ENCODE measurements around the gene FAM227B. TPM values are rescaled to one million over a fixed set of nuclear protein-coding genes. Genes with fewer than 3 reads are reported as not detected.

Gene FAM227B
- polyA plus RNA-seq, 1 donor (not counting 4 experiments of a cell fraction or from before 2014, with no cell fraction given), result 7.2 TPM

DNA sequence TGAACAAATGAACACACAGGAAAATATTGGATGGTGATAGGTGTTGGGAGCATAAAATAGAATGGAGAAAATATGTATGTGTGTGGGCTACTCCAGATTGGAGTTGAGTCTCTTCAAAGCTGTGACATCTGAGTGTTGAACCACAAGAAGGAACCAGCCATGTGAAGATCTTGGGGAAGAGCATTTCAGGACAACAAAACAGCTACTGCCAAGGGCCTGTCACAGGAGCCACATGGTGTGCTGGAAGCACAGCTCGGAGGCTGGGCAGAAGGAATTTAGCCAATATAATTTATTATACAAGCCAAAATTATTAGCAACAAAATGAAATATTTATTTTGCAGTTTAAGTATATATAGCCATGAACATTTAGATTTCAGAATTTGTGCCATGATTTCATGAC, 305.9 kb downstream of the FAM227B start:
- FAIRE-seq, result no peak
- Histone ChIP-seq H3K9me3 (ENCODE audit: control insufficient read depth, low read depth, low read length) (no peaks in the 10 kb centered on the region), H3K4me1 (ENCODE audit: control insufficient read depth, extremely low read depth, insufficient read depth, low read length) (no peaks in the 10 kb centered on the region)

DNA sequence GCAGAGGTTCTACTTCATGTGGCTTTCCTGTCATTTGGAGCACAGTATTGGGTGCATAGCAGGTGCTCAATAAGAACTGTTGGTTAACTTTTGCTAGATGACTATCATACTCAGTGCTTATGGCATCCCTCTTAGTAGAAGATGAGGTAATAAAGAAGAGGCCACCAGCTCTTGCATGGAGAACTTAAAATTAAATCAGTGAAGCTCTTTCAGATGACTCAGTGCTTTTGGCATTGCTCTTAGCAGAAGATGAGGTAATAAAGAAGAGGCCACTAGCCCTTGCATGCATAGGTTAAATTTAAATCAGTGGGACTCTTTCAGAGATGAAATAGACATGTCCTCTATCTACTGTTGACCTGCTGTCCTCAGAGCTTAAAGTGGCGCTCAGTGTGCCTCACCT, 307.0 kb downstream of the FAM227B start:
- Histone ChIP-seq H3K27ac (ENCODE audit: control insufficient read depth, insufficient read depth, low read length) (no peak overlapping the region), H2AFZ (ENCODE audit: control insufficient read depth, low read length) (no peak overlapping the region), H3K79me2 (ENCODE audit: control insufficient read depth, insufficient read depth, low read length) (no peaks in the 10 kb centered on the region), H3K27me3 (ENCODE audit: control insufficient read depth, extremely low read depth, insufficient read depth, low read length) (no peaks in the 10 kb centered on the region), H3K4me1 (ENCODE audit: control insufficient read depth, extremely low read depth, insufficient read depth, low read length) (no peaks in the 10 kb centered on the region), H4K20me1 (ENCODE audit: control insufficient read depth, extremely low read depth, insufficient read depth, low read length) (no peaks in the 10 kb centered on the region), H3K9ac (ENCODE audit: control insufficient read depth, extremely low read depth, insufficient read depth, low read length) (no peak overlapping the region), H3K36me3 (ENCODE audit: control insufficient read depth in 2 of 2, extremely low read depth in 1 of 2, insufficient read depth in 2 of 2, low read length in 2 of 2) (no peaks in the 10 kb centered on the region), H3K4me2 (ENCODE audit: control insufficient read depth, extremely low read depth, insufficient read depth, low read depth, low read length) (no peak overlapping the region), H3K9me1 (ENCODE audit: control insufficient read depth, extremely low read depth, insufficient read depth, low read length) (no peaks in the 10 kb centered on the region), H3K4me3 (ENCODE audit: control insufficient read depth in 2 of 3, extremely low read depth in 1 of 3, insufficient read depth in 2 of 3, low read depth in 1 of 3, low read length in 3 of 3) (no peak overlapping the region), H3K9me3 (ENCODE audit: control insufficient read depth, low read depth, low read length) (no peaks in the 10 kb centered on the region)
- TF ChIP-seq, protein P1, sequence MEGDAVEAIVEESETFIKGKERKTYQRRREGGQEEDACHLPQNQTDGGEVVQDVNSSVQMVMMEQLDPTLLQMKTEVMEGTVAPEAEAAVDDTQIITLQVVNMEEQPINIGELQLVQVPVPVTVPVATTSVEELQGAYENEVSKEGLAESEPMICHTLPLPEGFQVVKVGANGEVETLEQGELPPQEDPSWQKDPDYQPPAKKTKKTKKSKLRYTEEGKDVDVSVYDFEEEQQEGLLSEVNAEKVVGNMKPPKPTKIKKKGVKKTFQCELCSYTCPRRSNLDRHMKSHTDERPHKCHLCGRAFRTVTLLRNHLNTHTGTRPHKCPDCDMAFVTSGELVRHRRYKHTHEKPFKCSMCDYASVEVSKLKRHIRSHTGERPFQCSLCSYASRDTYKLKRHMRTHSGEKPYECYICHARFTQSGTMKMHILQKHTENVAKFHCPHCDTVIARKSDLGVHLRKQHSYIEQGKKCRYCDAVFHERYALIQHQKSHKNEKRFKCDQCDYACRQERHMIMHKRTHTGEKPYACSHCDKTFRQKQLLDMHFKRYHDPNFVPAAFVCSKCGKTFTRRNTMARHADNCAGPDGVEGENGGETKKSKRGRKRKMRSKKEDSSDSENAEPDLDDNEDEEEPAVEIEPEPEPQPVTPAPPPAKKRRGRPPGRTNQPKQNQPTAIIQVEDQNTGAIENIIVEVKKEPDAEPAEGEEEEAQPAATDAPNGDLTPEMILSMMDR (optimal IDR thresholded peaks at IDR 0.05 in 1 of 3, IDR thresholded peaks at IDR 0.05 in 1 of 3, conservative IDR thresholded peaks at IDR 0.05 in 1 of 3; ENCODE audit: extremely low read depth in 1 of 3, insufficient read depth in 2 of 3, low read length in 3 of 3), result no peak
- TF ChIP-seq EZH2 (IDR thresholded peaks at IDR 0.05; ENCODE audit: low read length), result no peak
- FAIRE-seq (no peak), DNase-seq (ENCODE audit: low read depth, low spot score) (no peak)
- dilution Hi-C loops (cut with MboI; ENCODE audit: extremely low pct_ligation_motif_present, low sequenced_read_pairs), result no loop called here

More for the DNA sequence above, 305.9 kb downstream of the FAM227B start:
- no peak overlapping the region for H2AFZ ChIP-seq (ENCODE audit: control insufficient read depth, low read length)
- TF ChIP-seq, protein P1 (optimal IDR thresholded peaks at IDR 0.05 in 1 of 3, IDR thresholded peaks at IDR 0.05 in 1 of 3, conservative IDR thresholded peaks at IDR 0.05 in 1 of 3; ENCODE audit: extremely low read depth in 1 of 3, insufficient read depth in 2 of 3, low read length in 3 of 3), result no peak
- TF ChIP-seq EZH2 (IDR thresholded peaks at IDR 0.05; ENCODE audit: low read length), result no peak
- H3K27ac ChIP-seq (ENCODE audit: control insufficient read depth, insufficient read depth, low read length), result no peak overlapping the region
- no peak overlapping the region for H3K4me3 ChIP-seq (ENCODE audit: control insufficient read depth in 2 of 3, extremely low read depth in 1 of 3, insufficient read depth in 2 of 3, low read depth in 1 of 3, low read length in 3 of 3)
- H3K9me1 ChIP-seq (ENCODE audit: control insufficient read depth, extremely low read depth, insufficient read depth, low read length), result no peaks in the 10 kb centered on the region
- H3K36me3 ChIP-seq (ENCODE audit: control insufficient read depth in 2 of 2, extremely low read depth in 1 of 2, insufficient read depth in 2 of 2, low read length in 2 of 2), result peaks cover under 1 to 4% of the 10 kb centered on the region in 2 experiments
- no peaks in the 10 kb centered on the region for H3K27me3 ChIP-seq (ENCODE audit: control insufficient read depth, extremely low read depth, insufficient read depth, low read length)
- H3K4me2 ChIP-seq (ENCODE audit: control insufficient read depth, extremely low read depth, insufficient read depth, low read depth, low read length), result no peak overlapping the region
- no peaks in the 10 kb centered on the region for H3K79me2 ChIP-seq (ENCODE audit: control insufficient read depth, insufficient read depth, low read length)
- H3K9ac ChIP-seq (ENCODE audit: control insufficient read depth, extremely low read depth, insufficient read depth, low read length), result no peak overlapping the region
- dilution Hi-C loops (cut with MboI; ENCODE audit: extremely low pct_ligation_motif_present, low sequenced_read_pairs), result no loop called here
- DNase-seq (ENCODE audit: low read depth, low spot score), result no peak
- no peaks in the 10 kb centered on the region for H4K20me1 ChIP-seq (ENCODE audit: control insufficient read depth, extremely low read depth, insufficient read depth, low read length)
